Stimulated activated naive CD8-positive, alpha-beta T cell treated with anti-CD3 and anti-CD28 coated beads, Interleukin-15, amount 100 ng/mL, for 72 hours (primary cell): Measurements from ENCODE around the gene DGKA.
"Not testable (repeated sequence)": the region's sequence is repeated elsewhere in the genome, so short reads cannot be mapped to it uniquely, and the experiment has no call there.

ENCODE experiments used
- ATAC-seq: fragments of 150-1000 bp; cut with Tn5 transposase; 2 replicates; pipeline ENCODE4 v1.10.0; 2021; ENCODE audit warnings: mild to moderate bottlenecking, moderate library complexity
- DNase-seq, 2 donors: peaks; one replicate each; pipeline ENCODE4 v3.0.0; 2021 to 2022
- H3K27ac Mint-ChIP-seq, 2 donors: one replicate each; pipeline ENCODE4 v1.8.0; 2022; ENCODE audit warnings: mild to moderate bottlenecking in 2 of 2, mixed read lengths in 2 of 2, moderate library complexity in 2 of 2
- H3K27me3 Mint-ChIP-seq: one replicate; pipeline ENCODE4 v1.8.0; 2022; ENCODE audit warnings: mixed read lengths
- H3K4me1 Mint-ChIP-seq: one replicate; pipeline ENCODE4 v1.8.0; 2022; ENCODE audit warnings: mild to moderate bottlenecking, mixed read lengths
- H3K4me3 Mint-ChIP-seq, 2 donors: one replicate each; pipeline ENCODE4 v1.8.0; 2022; ENCODE audit warnings: mild to moderate bottlenecking in 2 of 2, mixed read lengths in 2 of 2, moderate library complexity in 1 of 2
- H3K9me3 Mint-ChIP-seq, 2 donors: one replicate each; pipeline ENCODE4 v1.8.0; 2022; ENCODE audit warnings: mixed read lengths in 2 of 2

DGKA gene

GRCh38 chr12:55995366-55995765 is 64.4 kb downstream of the DGKA start:
- Mint-ChIP-seq H3K4me3 (no peak overlapping the region), H3K27ac (no peak overlapping the region), H3K9me3 (no peaks in the 10 kb centered on the region), H3K4me1 (peaks cover 39% of the 10 kb centered on the region), H3K27me3 (peaks cover 15% of the 10 kb centered on the region)
- ATAC-seq (no peak), DNase-seq (no peak)

GRCh38 chr12:55996201-55996714 is 65.3 kb downstream of the DGKA start:
- peak overlapping the region in 1 of 2 donors; percentile 27 for H3K27ac Mint-ChIP-seq
- H3K9me3 Mint-ChIP-seq, result no peaks in the 10 kb centered on the region
- DNase-seq (peak; percentile 55 to 66), ATAC-seq (peak; percentile 62)
- peaks cover 15% of the 10 kb centered on the region for H3K27me3 Mint-ChIP-seq
- peaks cover 39% of the 10 kb centered on the region for H3K4me1 Mint-ChIP-seq
- H3K4me3 Mint-ChIP-seq, result peak overlapping the region; percentile 91 to 94

GRCh38 chr12:55996715-55997534 is 66.0 kb downstream of the DGKA start, which contains the start of gene SUOX:
TSS of gene SUOX (plus strand) at chr12:55997276. CDS start at chr12:56002222, 4,946 bp downstream.
- DNase-seq (peak; percentile 41 to 69), ATAC-seq (peak; percentile 90)
- H3K4me3 Mint-ChIP-seq, result peak within 1 kb of the TSS; percentile 91 to 94
- peaks cover 39% of the 10 kb centered on the region for H3K4me1 Mint-ChIP-seq
- H3K27ac Mint-ChIP-seq, result peak within 1 kb of the TSS in 1 of 2 donors; percentile 50
- peaks cover 15% of the 10 kb centered on the region for H3K27me3 Mint-ChIP-seq
- no peaks in the 10 kb centered on the region for H3K9me3 Mint-ChIP-seq

- ATAC-seq (peak; percentile 40), DNase-seq (no peak)
- H3K27ac Mint-ChIP-seq, result peak overlapping the region in 1 of 2 donors; percentile 50
Observed at GRCh38 chr12:55997535-55997859, 66.5 kb downstream of the DGKA start.

GRCh38 chr12:55999522-55999921 is 68.6 kb downstream of the DGKA start:
- peaks cover 15% of the 10 kb centered on the region for H3K27me3 Mint-ChIP-seq
- ATAC-seq, DNase-seq: not testable (repeated sequence)

More at GRCh38 chr12:55997535-55997859, 66.5 kb downstream of the DGKA start:
- Mint-ChIP-seq H3K4me1 (peaks cover 39% of the 10 kb centered on the region), H3K4me3 (peak overlapping the region; percentile 91 to 94), H3K27me3 (peaks cover 15% of the 10 kb centered on the region), H3K9me3 (no peaks in the 10 kb centered on the region)

GRCh38 chr12:55999999-56000540 is 69.1 kb downstream of the DGKA start:
- Mint-ChIP-seq H3K27me3 (peaks cover 15% of the 10 kb centered on the region), H3K4me1 (peaks cover 46% of the 10 kb centered on the region)
- not testable (repeated sequence) for H3K27ac Mint-ChIP-seq, H3K4me3 Mint-ChIP-seq, DNase-seq, ATAC-seq, H3K9me3 Mint-ChIP-seq

More at GRCh38 chr12:55999522-55999921, 68.6 kb downstream of the DGKA start:
- not testable (repeated sequence) for H3K27ac Mint-ChIP-seq, H3K9me3 Mint-ChIP-seq, H3K4me3 Mint-ChIP-seq
- H3K4me1 Mint-ChIP-seq, result peaks cover 45% of the 10 kb centered on the region

- no peak for DNase-seq
- Mint-ChIP-seq H3K4me3 (no peak overlapping the region), H3K4me1 (peaks cover 38% of the 10 kb centered on the region), H3K9me3 (no peaks in the 10 kb centered on the region), H3K27ac (no peak overlapping the region), H3K27me3 (peaks cover 15% of the 10 kb centered on the region)
- no peak for ATAC-seq
Observed at GRCh38 chr12:56001487-56002100, 70.6 kb downstream of the DGKA start.

GRCh38 chr12:56003376-56003775 is 72.4 kb downstream of the DGKA start:
- not testable (repeated sequence) for H3K27me3 Mint-ChIP-seq, ATAC-seq, H3K27ac Mint-ChIP-seq, DNase-seq, H3K4me3 Mint-ChIP-seq, H3K9me3 Mint-ChIP-seq
- peaks cover 34% of the 10 kb centered on the region for H3K4me1 Mint-ChIP-seq
